Fibroblast of skin of scalp (primary cell): ENCODE results near the gene PAX5. TPM values are rescaled to one million over a fixed set of nuclear protein-coding genes. Genes with fewer than 3 reads are reported as not detected.
A peak's percentile ranks its signal among the peaks of the same experiment; 100 is the strongest.
"Not testable (repeated sequence)": the region's sequence is repeated elsewhere in the genome, so short reads cannot be mapped to it uniquely, and the experiment has no call there.

Experiments
- DNase-seq: peaks from one replicate; pipeline ENCODE4 v3.0.0-alpha.2; 2013
- polyA plus RNA-seq, 2 experiments: library from polyadenylated mRNA; unstranded; fragments of 120-200 nt; gene quantifications; one replicate each; pipeline ENCODE4 v1.2.1, GENCODE V29; 2013; ENCODE audit not compliant: insufficient read length in 2 of 2

PAX5 gene
- not detected for polyA plus RNA-seq (2013, experiment 1 of 2; ENCODE audit: insufficient read length)
- polyA plus RNA-seq (2013, experiment 2 of 2; ENCODE audit: insufficient read length): not detected

DNA sequence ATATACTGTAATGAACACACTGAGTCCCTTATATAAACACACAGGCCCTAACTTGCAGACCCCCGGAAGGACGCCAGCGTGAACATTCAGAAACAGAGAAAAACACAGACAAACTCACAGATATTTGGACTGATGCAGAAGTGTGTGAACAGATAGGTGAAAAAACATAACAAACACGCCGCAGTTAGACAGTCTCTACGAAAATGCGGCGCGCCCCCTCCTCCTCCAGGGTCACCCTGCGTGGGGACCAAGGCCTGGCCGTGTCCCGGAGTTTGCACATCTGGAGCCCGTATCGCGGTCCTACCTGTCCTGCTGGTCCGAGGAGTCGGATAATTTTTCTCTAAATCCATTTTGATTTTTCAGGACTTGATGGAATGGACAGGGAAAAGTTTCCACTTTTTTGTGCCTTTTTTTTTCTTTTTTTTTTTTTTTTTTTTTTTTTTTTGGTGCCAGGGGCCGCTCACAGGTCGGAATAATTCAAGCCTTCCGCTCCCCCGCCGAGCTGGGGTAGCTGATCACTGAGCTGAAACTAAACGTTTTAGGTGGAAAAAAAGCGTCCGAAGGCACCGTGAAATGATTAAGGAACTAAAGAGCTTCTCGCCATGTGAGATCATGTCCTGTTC, at the start of gene PAX5:
PAX5 (minus strand) TSS at position 587 of the 623 bp plus-strand sequence; CDS start at position 350, 237 bp downstream.
- DNase-seq: no peak

DNA sequence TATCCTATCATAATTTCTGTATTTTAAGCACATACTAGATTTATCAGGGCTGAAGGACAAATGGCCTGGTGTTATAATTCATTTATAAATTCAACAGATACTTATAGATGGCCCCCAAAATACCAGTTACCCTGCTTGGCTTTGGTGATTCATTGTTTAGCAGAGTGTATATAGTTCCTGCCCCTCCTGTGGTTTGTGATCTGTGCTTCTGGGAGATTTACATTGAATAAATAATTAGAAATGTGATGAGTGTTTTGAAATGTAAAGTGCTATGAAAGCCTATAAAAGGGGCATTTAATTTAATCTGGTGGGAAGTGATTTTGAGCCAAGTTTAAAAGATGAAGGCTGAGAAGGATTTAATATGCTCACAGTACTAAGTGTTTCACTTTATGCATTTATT, 49.6 kb upstream of the PAX5 start:
- DNase-seq: no peak

DNA sequence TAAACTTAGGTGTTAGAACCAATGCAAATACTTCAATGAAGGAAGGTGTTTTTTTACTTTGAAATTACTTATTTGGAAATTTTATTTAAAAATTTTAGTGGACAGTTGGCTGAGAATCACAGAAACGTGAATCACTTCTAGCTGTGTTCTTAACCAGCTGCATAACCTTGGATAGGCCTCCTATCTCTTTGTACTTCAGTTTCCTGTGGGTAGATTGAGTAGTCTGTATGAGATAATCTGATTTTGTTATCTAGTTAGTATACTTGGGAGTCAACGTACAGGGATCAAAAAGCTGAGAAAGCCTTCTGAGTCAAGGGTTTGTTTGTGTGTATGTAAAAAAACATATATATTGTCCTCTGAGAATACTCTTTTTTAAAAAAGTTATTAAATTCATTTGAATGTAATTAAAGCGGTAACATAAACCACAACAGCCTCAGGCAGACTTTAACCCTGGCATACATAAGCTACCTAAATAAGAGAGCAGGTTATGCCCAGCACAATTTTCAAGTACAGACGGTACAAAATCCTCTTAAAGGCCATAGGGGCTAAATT, 48.2 kb upstream of the PAX5 start:
- DNase-seq: no peak

DNA sequence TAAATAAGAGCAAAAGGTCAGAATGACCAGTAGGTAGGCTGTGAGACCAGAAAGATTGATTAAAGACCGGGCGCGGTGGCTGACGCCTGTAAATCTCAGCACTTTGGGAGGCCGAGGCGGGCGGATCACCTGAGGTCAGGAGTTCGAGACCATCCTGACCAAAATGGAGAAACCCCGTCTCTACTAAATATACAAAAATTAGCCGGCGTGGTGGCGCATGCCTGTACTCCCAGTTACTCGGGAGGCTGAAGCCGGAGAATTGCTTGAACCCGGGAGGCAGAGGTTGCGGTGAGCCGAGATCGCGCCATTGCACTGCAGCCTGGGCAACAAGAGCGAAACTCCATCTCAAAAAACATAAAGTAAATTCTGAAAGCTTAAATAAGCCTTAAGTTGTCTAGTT, 47.4 kb upstream of the PAX5 start:
- DNase-seq: not testable (repeated sequence)

DNA sequence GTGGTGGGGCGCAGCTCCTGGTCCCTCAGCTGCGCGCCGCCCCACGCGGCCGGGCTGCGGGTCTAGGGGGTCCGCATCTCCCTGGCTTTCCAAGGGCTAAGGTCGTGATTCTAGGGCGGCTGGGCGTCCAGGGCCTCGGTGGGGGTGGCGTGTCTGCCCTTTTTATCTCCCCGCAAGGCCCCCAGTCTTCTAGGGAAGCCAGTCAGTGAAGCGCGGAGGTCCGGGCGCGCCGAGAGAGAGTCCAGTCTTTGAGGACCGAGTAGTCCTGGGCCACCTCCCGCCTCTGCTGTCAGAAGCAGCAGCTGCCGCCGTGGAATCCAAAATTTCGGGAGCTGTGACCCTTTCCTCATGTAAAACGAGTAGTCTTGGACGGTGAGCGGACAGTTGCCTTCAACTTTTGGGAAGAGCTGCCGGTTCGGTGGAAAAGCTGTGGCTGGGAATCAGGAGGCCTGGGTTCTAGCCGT, 46.1 kb upstream of the PAX5 start:
- DNase-seq: peak; percentile 20

- DNase-seq: peak; percentile 94
These were observed 45.5 kb upstream of the PAX5 start for GRCh38 chr9:37079370-37080164.

GRCh38 chr9:37074790-37075189, 40.7 kb upstream of the PAX5 start:
- DNase-seq: not testable (repeated sequence)

GRCh38 chr9:37066139-37066725, 32.2 kb upstream of the PAX5 start:
- DNase-seq: no peak

DNA sequence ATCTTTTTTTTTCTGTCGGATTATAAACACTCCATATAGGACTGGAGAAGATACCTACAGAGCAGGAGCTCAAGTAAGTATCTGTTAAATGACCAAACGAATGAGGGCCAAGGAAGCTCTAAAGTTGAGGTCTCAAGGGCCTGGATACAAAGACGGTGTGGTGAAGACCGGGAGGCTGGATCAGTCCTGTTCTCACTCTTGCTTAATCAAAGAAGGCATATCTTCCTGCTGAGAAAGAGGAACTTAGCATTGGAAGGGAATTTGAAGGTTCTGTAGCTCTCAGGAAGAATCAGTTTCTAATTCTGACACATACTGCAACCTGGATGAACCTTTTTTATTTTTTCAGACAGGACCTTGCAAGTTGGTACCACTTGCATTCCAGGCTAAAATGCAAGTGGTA, 28.3 kb upstream of the PAX5 start:
- no peak for DNase-seq

- no peak for DNase-seq
These were observed 27.7 kb upstream of the PAX5 start for GRCh38 chr9:37061768-37062167.

DNA sequence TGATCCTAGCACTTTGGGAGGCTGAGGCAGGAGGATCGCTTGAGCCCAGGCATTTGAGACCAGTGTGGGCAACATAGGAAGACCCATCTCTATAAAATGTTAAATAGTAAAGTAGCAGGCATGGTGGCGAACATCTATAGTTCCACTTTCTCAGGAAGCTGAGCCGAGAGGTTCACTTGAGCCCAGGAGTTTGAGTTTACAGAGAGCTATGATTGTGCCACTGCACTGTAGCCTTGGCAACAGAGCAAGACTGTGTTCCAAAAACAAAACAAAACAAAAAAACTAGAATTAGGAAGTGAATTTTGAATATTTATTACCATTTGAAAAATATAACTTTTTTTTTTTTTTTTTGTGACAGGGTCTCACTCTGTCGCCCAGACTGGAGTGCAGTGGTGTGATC, 26.8 kb upstream of the PAX5 start:
- no peak for DNase-seq

GRCh38 chr9:37056046-37056920, 22.2 kb upstream of the PAX5 start:
- DNase-seq: no peak

DNA sequence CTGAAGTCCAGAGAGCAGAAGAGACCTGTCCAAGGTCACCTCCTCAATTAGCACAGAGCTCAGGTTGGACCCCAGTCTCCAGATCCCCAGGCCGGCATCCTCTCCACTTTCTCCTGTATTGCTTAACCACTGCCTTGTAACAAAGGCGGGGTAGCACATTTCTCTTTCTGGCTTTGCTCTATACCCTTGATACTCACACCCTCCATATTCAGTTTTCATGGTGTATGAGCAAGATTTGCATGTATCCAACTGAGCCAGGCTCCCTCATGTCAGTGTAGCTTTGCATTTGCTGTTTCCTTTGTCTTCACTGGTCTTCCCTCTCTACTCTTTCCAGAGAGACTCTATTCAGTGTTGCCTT, 20.3 kb upstream of the PAX5 start:
- not testable (repeated sequence) for DNase-seq

DNA sequence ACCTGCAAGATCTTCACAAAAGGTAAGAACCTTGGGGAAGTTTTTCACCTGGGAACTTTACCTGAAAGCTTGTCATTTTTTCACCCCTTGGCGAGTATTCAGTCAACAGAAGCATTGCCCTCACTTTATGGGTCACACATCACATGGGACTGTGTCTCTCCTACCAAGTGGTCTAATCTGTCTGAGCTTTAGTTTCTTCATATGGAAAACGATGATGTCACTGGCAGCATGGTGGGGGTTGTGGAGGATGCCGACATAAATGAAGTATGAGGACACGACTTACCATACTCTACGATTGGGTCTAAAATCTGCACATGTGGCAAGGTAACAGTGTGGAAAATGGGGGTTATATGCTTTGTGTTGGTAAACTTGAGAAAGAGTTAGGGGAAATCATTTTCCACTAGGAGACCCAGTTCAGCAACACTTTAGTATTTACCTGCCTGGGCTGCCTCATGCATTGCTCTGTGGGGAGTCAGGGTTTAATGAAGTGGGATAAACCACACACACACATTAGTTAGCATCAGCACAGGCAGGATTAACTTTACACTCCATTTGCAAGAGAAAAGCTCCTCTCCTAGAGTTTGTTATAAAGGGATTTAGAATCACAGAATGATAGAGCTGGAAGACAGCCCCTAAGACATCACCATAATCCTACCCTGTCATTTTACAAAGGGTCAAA, 19.8 kb upstream of the PAX5 start:
- DNase-seq: no peak

DNA sequence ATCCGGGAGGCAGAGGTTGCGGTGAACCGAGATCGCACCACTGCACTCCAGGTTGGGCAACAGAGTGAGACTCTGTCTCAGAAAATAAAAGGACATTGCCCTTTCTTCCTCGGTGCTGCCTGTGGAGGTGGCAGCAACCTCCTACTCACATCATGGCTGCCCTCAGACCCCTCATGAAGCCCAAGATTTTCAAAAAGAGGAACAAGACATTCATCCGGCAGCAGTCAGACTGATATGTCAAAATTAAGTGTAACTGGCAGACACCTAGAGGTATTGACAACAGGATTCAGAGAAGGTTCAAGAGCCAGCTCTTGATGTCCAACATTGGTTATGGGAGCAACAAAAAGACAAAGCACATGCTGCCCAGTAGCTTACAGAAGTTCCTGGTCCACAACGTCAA, 12.6 kb upstream of the PAX5 start:
- no peak for DNase-seq

- DNase-seq: no peak
These were observed 8.4 kb upstream of the PAX5 start for GRCh38 chr9:37042421-37042820.

- DNase-seq: no peak
These were observed 6.5 kb upstream of the PAX5 start for GRCh38 chr9:37040508-37041127.

GRCh38 chr9:37038943-37039464, 4.9 kb upstream of the PAX5 start:
- DNase-seq: no peak

DNA sequence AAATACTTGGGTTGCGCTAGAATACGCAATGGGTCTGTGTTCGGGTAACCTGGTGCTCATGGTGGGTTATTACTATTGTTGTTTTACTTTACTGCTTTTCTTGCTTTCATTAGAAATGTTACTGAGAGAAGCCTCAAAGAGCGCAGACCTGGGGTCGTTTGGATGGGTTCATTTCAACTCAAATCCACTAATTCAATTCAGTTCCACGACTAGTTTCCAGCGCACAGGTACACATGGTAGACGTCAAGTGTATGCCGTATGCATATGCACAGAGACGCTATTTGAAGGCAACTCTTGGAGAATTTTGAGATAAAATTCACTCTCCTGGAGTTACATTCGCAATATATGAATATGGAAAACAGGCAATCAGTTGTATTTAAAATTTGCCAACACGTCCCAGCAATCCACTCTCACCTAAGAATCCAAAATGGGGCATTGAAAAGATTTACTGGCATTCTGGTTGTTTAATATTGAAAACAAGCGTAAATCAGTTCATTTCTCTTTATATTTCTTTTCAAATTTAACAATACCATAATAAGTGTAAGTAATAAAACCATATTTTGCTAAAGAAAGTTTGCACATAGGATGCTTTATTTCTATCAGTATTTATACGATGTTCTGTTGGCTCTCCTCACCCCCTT, 4.4 kb upstream of the PAX5 start:
- no peak for DNase-seq

- no peak for DNase-seq
These were observed 3.6 kb upstream of the PAX5 start for GRCh38 chr9:37037503-37038301.
